OCI-LY1 (cell line): ENCODE measurements around the gene DLG1.

Source experiments
- H2AFZ ChIP-seq: fragments of 200-600 bp; sonication (generic), shearing (Covaris generic); 2 replicates; pipeline ENCODE4 v1.6.0; 2014; ENCODE audit warnings: antibody characterized with exemption, mild to moderate bottlenecking, low read length
- H3F3A ChIP-seq: fragments of 200-600 bp; sonication (generic), shearing (Covaris generic); 2 replicates; pipeline ENCODE4 v1.6.0; 2014; ENCODE audit warnings: mild to moderate bottlenecking, antibody characterized with exemption, low read length, moderate library complexity; ENCODE audit not compliant: insufficient read depth
- H3K27ac ChIP-seq: fragments of 200-600 bp; sonication (generic); 2 replicates; pipeline ENCODE4 v1.5.1; 2014; ENCODE audit warnings: low read length, mixed run types, mild to moderate bottlenecking, low read depth; ENCODE audit not compliant: poor library complexity, severe bottlenecking
- H3K27me3 ChIP-seq: fragments of 200-600 bp; sonication (generic); 2 replicates; pipeline ENCODE4 v1.6.0; 2014; ENCODE audit warnings: antibody characterized with exemption, mild to moderate bottlenecking, low read length, moderate library complexity; ENCODE audit not compliant: insufficient read depth
- H3K36me3 ChIP-seq: fragments of 200-600 bp; sonication (generic); 2 replicates; pipeline ENCODE4 v1.6.1; 2014; ENCODE audit warnings: mild to moderate bottlenecking, antibody characterized with exemption, low read length, moderate library complexity, mixed read lengths; ENCODE audit not compliant: insufficient read depth
- H3K4me1 ChIP-seq: fragments of 200-600 bp; sonication (generic); 2 replicates; pipeline ENCODE4 v1.5.1; 2014; ENCODE audit warnings: mild to moderate bottlenecking, low read length, moderate library complexity; ENCODE audit not compliant: insufficient read depth, severe bottlenecking
- H3K4me2 ChIP-seq: fragments of 200-600 bp; sonication (generic), shearing (Covaris generic); 2 replicates; pipeline ENCODE4 v1.6.1; 2014; ENCODE audit warnings: low read length
- H3K4me3 ChIP-seq: fragments of 200-600 bp; sonication (generic); 2 replicates; pipeline ENCODE4 v1.5.1; 2014; ENCODE audit warnings: low read length, low read depth, mild to moderate bottlenecking, mixed read lengths; ENCODE audit not compliant: poor library complexity, severe bottlenecking
- H3K79me2 ChIP-seq: fragments of 200-600 bp; shearing (Covaris generic); 2 replicates; pipeline ENCODE4 v1.6.1; 2016; ENCODE audit warnings: mixed run types, low read length, mixed read lengths; ENCODE audit not compliant: insufficient read depth
- H3K9ac ChIP-seq: fragments of 200-600 bp; sonication (generic), shearing (Covaris generic); 2 replicates; pipeline ENCODE4 v1.6.1; 2014; ENCODE audit warnings: mild to moderate bottlenecking, low read length, mixed read lengths
- H3K9me2 ChIP-seq: fragments of 200-600 bp; sonication (generic), shearing (Covaris generic); 2 replicates; pipeline ENCODE4 v1.6.1; 2014; ENCODE audit warnings: low read depth, mild to moderate bottlenecking, low read length, mixed read lengths
- H3K9me3 ChIP-seq: fragments of 200-600 bp; shearing (Covaris generic); 2 replicates; pipeline ENCODE4 v1.6.1; 2014; ENCODE audit warnings: low read length, mixed read lengths
- H4K20me1 ChIP-seq: fragments of 200-600 bp; sonication (generic), shearing (Covaris generic); 2 replicates; pipeline ENCODE4 v1.6.0; 2016; ENCODE audit warnings: mild to moderate bottlenecking, low read length; ENCODE audit not compliant: insufficient read depth
- CTCF ChIP-seq: fragments of 200-600 bp; sonication (generic), shearing (Covaris generic); IDR thresholded peaks from 2 replicates; pipeline ENCODE4 v1.5.1; 2017; ENCODE audit warnings: mild to moderate bottlenecking, antibody characterized with exemption, low read length, moderate library complexity, mixed read lengths
- EZH2 ChIP-seq: fragments of 200-600 bp; sonication (generic), shearing (Covaris generic); IDR thresholded peaks from 2 replicates; pipeline ENCODE4 v1.8.0; 2017; ENCODE audit warnings: borderline replicate concordance, mixed run types, mild to moderate bottlenecking, antibody characterized with exemption, low read length, moderate library complexity, mixed read lengths

DLG1 gene

DNA sequence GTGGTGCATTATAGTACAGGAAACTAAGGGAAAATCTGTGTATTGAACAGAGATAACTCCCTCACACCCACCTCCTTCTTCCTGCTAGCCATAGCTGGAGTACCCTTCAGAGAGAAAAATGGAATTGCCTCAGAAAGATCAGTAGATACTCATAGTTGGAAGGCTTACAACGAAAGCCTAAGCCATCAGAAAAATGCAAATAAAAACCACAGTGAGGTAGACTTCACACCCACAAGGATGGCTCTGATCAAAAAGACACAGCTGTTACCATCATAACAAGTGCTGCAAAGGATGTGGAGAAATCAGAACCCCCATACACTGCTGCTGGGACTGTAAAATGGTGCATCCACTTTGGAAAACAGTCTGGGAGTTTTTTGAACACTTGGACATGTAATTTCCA is 7.4 kb upstream of the DLG1 start:
- Histone ChIP-seq H3K4me1 (peaks cover 10% of the 10 kb centered on the region), H3K27me3 (peaks cover 3% of the 10 kb centered on the region; the same call in 1 of the 2 replicates), H3K79me2 (no peaks in the 10 kb centered on the region), H3K9ac (no peak overlapping the region), H3K9me2 (no peaks in the 10 kb centered on the region), H3K9me3 (no peaks in the 10 kb centered on the region), H3K4me3 (no peak overlapping the region), H2AFZ (no peak overlapping the region), H4K20me1 (no peaks in the 10 kb centered on the region), H3K27ac (no peak overlapping the region), H3K36me3 (no peaks in the 10 kb centered on the region), H3K4me2 (no peak overlapping the region), H3F3A (no peaks in the 10 kb centered on the region)
- TF ChIP-seq EZH2 (no peak), CTCF (no peak)

DNA sequence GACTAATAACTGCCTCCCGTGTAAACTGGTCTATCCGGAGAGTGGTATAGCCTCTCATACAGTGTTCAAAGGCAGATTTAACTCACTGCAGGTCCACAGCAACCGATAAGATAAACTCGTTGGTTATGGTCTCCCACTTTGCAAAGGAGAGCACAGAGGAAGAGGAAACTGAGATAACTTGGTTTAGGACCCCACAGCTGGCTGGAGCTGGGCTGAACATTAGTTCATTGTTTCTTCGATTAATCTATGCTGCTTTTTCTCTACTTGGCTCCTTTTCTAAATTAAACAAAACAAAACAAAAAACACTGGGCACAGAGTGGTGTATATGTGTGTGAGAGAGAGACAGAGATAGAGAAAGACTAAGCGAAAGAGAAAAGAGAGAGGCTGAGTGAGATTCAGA is 5.0 kb upstream of the DLG1 start:
- H3K79me2 ChIP-seq = no peaks in the 10 kb centered on the region
- no peaks in the 10 kb centered on the region for H3K9me3 ChIP-seq
- peaks cover 14% of the 10 kb centered on the region for H3K4me1 ChIP-seq
- H4K20me1 ChIP-seq = no peaks in the 10 kb centered on the region
- no peaks in the 10 kb centered on the region for H3K27me3 ChIP-seq
- no peak overlapping the region for H3K4me2 ChIP-seq
- H3F3A ChIP-seq = no peaks in the 10 kb centered on the region
- H3K36me3 ChIP-seq = no peaks in the 10 kb centered on the region
- H3K4me3 ChIP-seq = no peak overlapping the region
- H3K9ac ChIP-seq = no peak overlapping the region
- no peak overlapping the region for H3K27ac ChIP-seq
- TF ChIP-seq CTCF (no peak), EZH2 (no peak)
- H3K9me2 ChIP-seq = no peaks in the 10 kb centered on the region
- no peak overlapping the region for H2AFZ ChIP-seq

- Histone ChIP-seq H3K9me2 (no peaks in the 10 kb centered on the region), H2AFZ (no peak overlapping the region), H3K27ac (no peak overlapping the region), H4K20me1 (no peaks in the 10 kb centered on the region), H3K27me3 (no peaks in the 10 kb centered on the region), H3K79me2 (no peaks in the 10 kb centered on the region), H3K4me2 (no peak overlapping the region), H3K9ac (no peak overlapping the region), H3K4me3 (no peak overlapping the region), H3K36me3 (no peaks in the 10 kb centered on the region), H3K4me1 (peaks cover 14% of the 10 kb centered on the region), H3F3A (no peaks in the 10 kb centered on the region), H3K9me3 (no peaks in the 10 kb centered on the region)
- TF ChIP-seq EZH2 (no peak), CTCF (no peak)
These were observed 4.4 kb upstream of the DLG1 start for GRCh38 chr3:197302696-197303341.
